H1 (cell line): ENCODE results near the gene PTTG1IP. TPM values are rescaled to one million over a fixed set of nuclear protein-coding genes. Genes with fewer than 3 reads are reported as not detected.

Experiments
- CTCF ChIA-PET: fragments of 300-600 bp; sonication (Branson Sonifier 250); formaldehyde crosslinking; loops from one replicate; lab custom pipeline; 2021; ENCODE audit not compliant: partially characterized antibody; lab: Charles Lee
- POLR2A ChIA-PET: fragments of 300-600 bp; sonication (Branson Sonifier 250); formaldehyde crosslinking; loops from one replicate; lab custom pipeline; 2021; ENCODE audit warnings: inconsistent platforms; ENCODE audit not compliant: partially characterized antibody; lab: Charles Lee
- DNase-seq, 2 experiments: peaks; one replicate each; pipeline versions ENCODE4 v3.0.0 to v3.0.0-alpha.2; 2010 to 2022; ENCODE audit warnings: low spot score in 2 of 2, low read depth in 1 of 2, mixed read lengths in 1 of 2
- FAIRE-seq: peaks from 2 replicates; lab custom pipeline; 2011; peaks lifted over from hg19 to GRCh38; lab: Jason Lieb, UNC
- H2AFZ ChIP-seq: 2 replicates; pipeline ENCODE4 v1.8.1; 2012; ENCODE audit warnings: low read length, inconsistent platforms
- H2AK5ac ChIP-seq: 2 replicates; pipeline ENCODE4 v1.6.1; 2013; ENCODE audit warnings: low read depth, low read length
- H2BK120ac ChIP-seq: replicated peaks from 2 replicates; pipeline ENCODE3; 2013; ENCODE audit warnings: low read depth, low read length, inconsistent platforms
- H2BK12ac ChIP-seq: 2 replicates; pipeline ENCODE4 v1.6.1; 2013; ENCODE audit warnings: low read depth, low read length
- H2BK15ac ChIP-seq: 2 replicates; pipeline ENCODE4 v1.6.1; 2013; ENCODE audit warnings: low read length
- H2BK20ac ChIP-seq: 2 replicates; pipeline ENCODE4 v1.6.1; 2013; ENCODE audit warnings: low read length
- H2BK5ac ChIP-seq: 2 replicates; pipeline ENCODE4 v1.6.1; 2013; ENCODE audit warnings: low read depth, low read length
- H3K14ac ChIP-seq: 2 replicates; pipeline ENCODE4 v1.6.1; 2013; ENCODE audit warnings: inconsistent platforms; ENCODE audit not compliant: insufficient read length
- H3K18ac ChIP-seq: 2 replicates; pipeline ENCODE4 v1.6.1; 2013; ENCODE audit warnings: low read length; ENCODE audit errors: extremely low read depth
- H3K23ac ChIP-seq: 2 replicates; pipeline ENCODE4 v1.6.1; 2013; ENCODE audit warnings: inconsistent platforms; ENCODE audit not compliant: insufficient read length
- H3K23me2 ChIP-seq: 2 replicates; pipeline ENCODE4 v1.6.1; 2013; ENCODE audit warnings: low read depth, low read length
- H3K27ac ChIP-seq: 2 replicates; pipeline ENCODE4 v1.6.1; 2011; ENCODE audit warnings: low read depth, low read length, inconsistent platforms
- H3K27me3 ChIP-seq, 4 experiments: replicated peaks in 1 of 4; 1 replicate in 1 of 4; 2 replicates in 3 of 4; pipeline versions ENCODE4 v1.6.1 to v1.8.1; 2011 to 2013; ENCODE audit warnings: low read length in 3 of 4, mild to moderate bottlenecking in 3 of 4, inconsistent platforms in 2 of 4, mixed read lengths in 2 of 4, moderate library complexity in 1 of 4; ENCODE audit not compliant: control insufficient read depth in 3 of 4, insufficient read depth in 3 of 4; ENCODE audit errors: extremely low read depth in 1 of 4
- H3K36me3 ChIP-seq, 4 experiments: 2 replicates each; pipeline versions ENCODE4 v1.6.1 to v1.8.1; 2011 to 2013; ENCODE audit warnings: mild to moderate bottlenecking in 4 of 4, low read length in 3 of 4, moderate library complexity in 2 of 4, control low read depth in 1 of 4, inconsistent platforms in 1 of 4; ENCODE audit not compliant: insufficient read depth in 4 of 4, control insufficient read depth in 2 of 4
- H3K4ac ChIP-seq: replicated peaks from 2 replicates; pipeline ENCODE3; 2013; ENCODE audit warnings: low read length, low read depth, mixed read lengths, inconsistent platforms; ENCODE audit not compliant: insufficient read length
- H3K4me1 ChIP-seq, 4 experiments: replicated peaks in 1 of 4; 1 replicate in 1 of 4; 2 replicates in 3 of 4; pipeline versions ENCODE4 v1.6.1 to v1.8.1; 2011 to 2013; ENCODE audit warnings: low read length in 3 of 4, inconsistent platforms in 2 of 4, mixed read lengths in 1 of 4; ENCODE audit not compliant: insufficient read depth in 4 of 4, control insufficient read depth in 3 of 4
- H3K4me2 ChIP-seq, 2 experiments: 2 replicates each; pipeline versions ENCODE4 v1.6.1 to v1.8.1; 2011 to 2013; ENCODE audit warnings: low read depth in 2 of 2, low read length in 2 of 2, control low read depth in 1 of 2, inconsistent platforms in 1 of 2, mild to moderate bottlenecking in 1 of 2; ENCODE audit not compliant: insufficient read depth in 1 of 2
- H3K4me3 ChIP-seq, 4 experiments: fragments of 200-600, 300-600 bp in 1 of 4; sonication (generic), shearing (Covaris generic), sonication (Bioruptor Twin) in 1 of 4; 2 replicates each; pipeline versions ENCODE4 v1.5.1 to v1.8.1; 2011 to 2016; ENCODE audit warnings: low read length in 4 of 4, low read depth in 3 of 4, control low read depth in 2 of 4, inconsistent platforms in 2 of 4, mild to moderate bottlenecking in 2 of 4, mixed read lengths in 1 of 4, moderate library complexity in 1 of 4; ENCODE audit not compliant: insufficient read depth in 2 of 4; ENCODE audit errors: extremely low read depth in 1 of 4
- H3K56ac ChIP-seq: replicated peaks from 2 replicates; pipeline ENCODE3; 2013; ENCODE audit warnings: low read depth, mild to moderate bottlenecking, mixed read lengths, low read length, inconsistent platforms; ENCODE audit not compliant: insufficient read length
- H3K79me1 ChIP-seq: 2 replicates; pipeline ENCODE4 v1.6.1; 2013; ENCODE audit warnings: low read depth, low read length, control low read depth
- H3K79me2 ChIP-seq, 2 experiments: 2 replicates each; pipeline versions ENCODE4 v1.6.1 to v1.8.1; 2012 to 2013; ENCODE audit warnings: low read length in 2 of 2, mild to moderate bottlenecking in 2 of 2, inconsistent platforms in 1 of 2; ENCODE audit not compliant: insufficient read depth in 2 of 2, control insufficient read depth in 1 of 2
- H3K9ac ChIP-seq, 4 experiments: replicated peaks in 1 of 4; 1 replicate in 1 of 4; 2 replicates in 3 of 4; pipeline versions ENCODE4 v1.6.1 to v1.8.1; 2011 to 2013; ENCODE audit warnings: low read depth in 3 of 4, low read length in 3 of 4, control low read depth in 2 of 4, mild to moderate bottlenecking in 2 of 4, moderate library complexity in 2 of 4, inconsistent platforms in 1 of 4; ENCODE audit errors: extremely low read depth in 1 of 4
- H3K9me3 ChIP-seq, 2 experiments: 2 replicates each; pipeline versions ENCODE4 v1.6.1 to v1.8.1; 2012 to 2013; ENCODE audit warnings: mild to moderate bottlenecking in 2 of 2, moderate library complexity in 2 of 2, control low read depth in 1 of 2, inconsistent platforms in 1 of 2, low read depth in 1 of 2, low read length in 1 of 2, mixed read lengths in 1 of 2; ENCODE audit not compliant: insufficient read depth in 2 of 2
- H4K20me1 ChIP-seq, 2 experiments: replicated peaks in 1 of 2; 2 replicates each; pipeline versions ENCODE3 to v1.8.1; 2011 to 2013; ENCODE audit warnings: inconsistent platforms in 2 of 2, low read length in 2 of 2, mild to moderate bottlenecking in 1 of 2; ENCODE audit not compliant: insufficient read depth in 2 of 2, control insufficient read depth in 1 of 2
- H4K5ac ChIP-seq: 2 replicates; pipeline ENCODE4 v1.6.1; 2013; ENCODE audit warnings: low read length, low read depth, mixed read lengths, inconsistent platforms; ENCODE audit not compliant: insufficient read length
- H4K8ac ChIP-seq: 2 replicates; pipeline ENCODE4 v1.8.0; 2013; ENCODE audit warnings: mild to moderate bottlenecking, moderate library complexity, low read length, inconsistent platforms; ENCODE audit not compliant: insufficient read depth; ENCODE audit errors: extremely low read depth
- H4K91ac ChIP-seq: replicated peaks from 2 replicates; pipeline ENCODE3; 2013; ENCODE audit warnings: low read length, mixed read lengths, inconsistent platforms; ENCODE audit not compliant: insufficient read length
- FOSL1 ChIP-seq: IDR thresholded peaks from 2 replicates; pipeline ENCODE4 v1.6.1; 2011; ENCODE audit warnings: mild to moderate bottlenecking, low read depth, low read length, moderate library complexity; ENCODE audit not compliant: insufficient read depth
- HDAC6 ChIP-seq: IDR thresholded peaks from one replicate; pipeline ENCODE4 v1.7.1; 2012; ENCODE audit warnings: low read depth, mild to moderate bottlenecking, inconsistent platforms, low read length, moderate library complexity
- JUND ChIP-seq: IDR thresholded peaks from 2 replicates; pipeline ENCODE4 v1.6.1; 2011; ENCODE audit warnings: mild to moderate bottlenecking, improper control_type of control experiment, low read length
- NANOG ChIP-seq: IDR thresholded peaks from 2 replicates; pipeline ENCODE4 v1.6.1; 2011; ENCODE audit warnings: low read length, low read depth, mild to moderate bottlenecking, inconsistent platforms; ENCODE audit not compliant: insufficient read depth, poor library complexity, severe bottlenecking
- PHF8 ChIP-seq: fragments of 200-600 bp; sonication (generic); conservative IDR thresholded peaks from 2 replicates; pipeline ENCODE4 v1.7.1; 2012; ENCODE audit warnings: low read depth, mild to moderate bottlenecking, inconsistent platforms, low read length, moderate library complexity
- SAP30 ChIP-seq: fragments of 300-600 bp; sonication (generic); IDR thresholded peaks from 2 replicates; pipeline ENCODE4 v1.7.1; 2012; ENCODE audit warnings: low read length, moderate library complexity, mild to moderate bottlenecking, inconsistent platforms; ENCODE audit not compliant: insufficient read depth, insufficient replicate concordance
- SIN3A ChIP-seq, 2 experiments: IDR thresholded peaks in 1 of 2; conservative IDR thresholded peaks in 1 of 2; 2 replicates each; pipeline ENCODE4 v1.6.1; 2011 to 2012; ENCODE audit warnings: low read length in 2 of 2, improper control_type of control experiment in 1 of 2, low read depth in 1 of 2, mild to moderate bottlenecking in 1 of 2
- SIX5 ChIP-seq: IDR thresholded peaks from 2 replicates; pipeline ENCODE4 v1.6.1; 2011; ENCODE audit warnings: mild to moderate bottlenecking, low read depth, low read length
- TBP ChIP-seq: IDR thresholded peaks from 2 replicates; pipeline ENCODE4 v1.6.1; 2011; ENCODE audit warnings: low read depth, low read length, improper control_type of control experiment
- TEAD4 ChIP-seq: IDR thresholded peaks from 2 replicates; pipeline ENCODE4 v1.6.1; 2012; ENCODE audit warnings: low read depth, low read length, inconsistent platforms, mixed read lengths
- whole genome bisulfite sequencing, 2 experiments: shearing (Covaris generic) in 1 of 2; methylation state at CpG; one replicate each; pipeline versions ENCODE4 v1.1.6 to v1.1.7; 2013 to 2015; ENCODE audit warnings: low lambda C conversion rate in 2 of 2, mixed read lengths in 2 of 2, inconsistent platforms in 1 of 2, low coverage in 1 of 2, missing lambda C conversion rate in 1 of 2; ENCODE audit not compliant: insufficient replicate concordance in 2 of 2, insufficient coverage in 1 of 2, insufficient read length in 1 of 2; ENCODE audit errors: extremely low coverage in 1 of 2, missing lambda C conversion rate in 1 of 2; 5-methylcytosine and 5-hydroxymethylcytosine counted together
- polyA plus RNA-seq, 7 experiments: library from polyadenylated mRNA; depleted of rRNA in 3 of 7; stranded (reverse) in 5 of 7; unstranded in 2 of 7; fragments of >200 nt in 5 of 7; fragments of 200-250 nt in 2 of 7; gene quantifications; 1 replicate in 5 of 7; 2 replicates in 1 of 7; 4 replicates in 1 of 7; pipeline versions ENCODE4 v1.2.1 to v1.2.3, GENCODE V29; 2011 to 2013; ENCODE audit warnings: missing spikeins in 2 of 7, mixed read lengths in 2 of 7
- total RNA-seq: library from RNA; stranded (reverse); fragmentation: NEBNext Ultra II Directional; extraction: Animal tissue kit (Norgen Biotek cat#: 25700); gene quantifications from 2 replicates; pipeline ENCODE4 v1.2.1, GENCODE V29; 2021

PTTG1IP gene
- total and polyA plus RNA-seq, 2 of the 8 experiments (the other 6 are each of a cell fraction or from before 2014, with no cell fraction given), result 90.8 to 130 TPM

DNA sequence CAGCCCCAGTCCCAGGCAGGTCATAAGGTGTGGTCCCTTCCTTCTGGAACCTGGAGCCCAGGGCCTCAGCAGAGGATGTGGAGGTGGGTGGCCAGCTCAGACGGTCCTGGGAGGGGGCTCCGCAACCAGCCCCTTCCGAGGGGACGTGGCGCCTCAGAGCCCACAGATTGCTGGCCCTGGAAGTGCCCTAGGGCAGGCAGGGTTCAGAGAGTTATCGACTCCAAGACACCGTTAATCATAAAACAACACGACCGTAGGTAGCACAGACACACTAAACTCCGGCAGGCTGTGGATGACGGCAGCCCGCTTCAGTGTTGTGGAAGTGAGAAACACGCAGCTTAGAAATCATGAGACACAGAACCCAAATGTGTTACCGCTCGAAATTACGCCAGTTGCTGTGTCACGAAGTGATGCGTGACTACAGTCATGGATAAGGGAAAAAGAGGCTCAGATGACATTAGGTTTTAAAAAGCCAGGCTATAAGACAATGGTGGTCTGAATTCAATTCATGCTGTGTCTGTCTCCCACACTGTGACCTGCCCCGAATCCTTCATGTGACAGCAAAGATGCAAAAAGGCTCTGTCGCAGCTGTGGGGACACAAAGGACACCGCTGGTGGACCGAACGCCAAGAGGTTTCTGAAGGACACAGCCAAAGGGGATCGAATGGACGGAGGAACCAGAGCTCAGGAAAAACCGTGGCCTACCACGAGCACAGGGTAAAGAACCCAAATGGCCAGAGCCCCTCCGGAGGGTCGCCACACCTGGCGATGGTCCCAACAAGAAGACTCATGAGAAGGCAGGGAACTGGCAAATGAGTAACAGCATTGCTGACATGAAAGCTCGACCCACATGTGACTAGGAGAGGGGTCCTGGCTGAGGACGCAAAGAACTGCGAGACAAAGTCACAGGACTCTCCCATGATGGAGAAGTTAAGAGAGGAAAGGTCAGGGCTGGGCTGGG, 53.9 kb downstream of the PTTG1IP start:
- no peak overlapping the region for H3K23ac ChIP-seq
- no peak overlapping the region for H2BK120ac ChIP-seq
- H2BK15ac ChIP-seq, result no peak overlapping the region
- H3K79me1 ChIP-seq, result peaks cover 8% of the 10 kb centered on the region
- H2BK20ac ChIP-seq, result no peak overlapping the region
- peaks cover 36 to 48% of the 10 kb centered on the region in 2 experiments for H3K9me3 ChIP-seq
- 0 out of 2 replicates have a peak overlapping the region, but pooled peaks have one; percentile 13 for H2AK5ac ChIP-seq
- H4K91ac ChIP-seq, result no peak overlapping the region
- no peak overlapping the region for H3K4me3 ChIP-seq
- no peak overlapping the region for H2BK5ac ChIP-seq
- no peak overlapping the region for H3K27ac ChIP-seq
- H4K20me1 ChIP-seq, result peaks cover 8 to 14% of the 10 kb centered on the region in 2 experiments
- WGBS, 2 experiments, result 93% methylated on average over 30 of the region's 33 CpGs; no CpG with 5 or more reads in 1 of the 2 experiments
- H3K56ac ChIP-seq, result no peak overlapping the region
- H2AFZ ChIP-seq, result no peak overlapping the region
- DNase-seq (no peak), FAIRE-seq (no peak)
- H3K27me3 ChIP-seq, result peaks cover 0 to 10% (median 7%) of the 10 kb centered on the region in 4 experiments; a peak in 5 of 7 replicates
- peaks cover 0 to 18% (median 5%) of the 10 kb centered on the region in 4 experiments; a peak in 4 of 7 replicates for H3K4me1 ChIP-seq
- no peak overlapping the region for H4K8ac ChIP-seq
- H3K4me2 ChIP-seq, result no peak overlapping the region
- no peak overlapping the region for H2BK12ac ChIP-seq
- peaks cover 10 to 24% of the 10 kb centered on the region in 2 experiments for H3K79me2 ChIP-seq
- no peak overlapping the region for H3K9ac ChIP-seq
- no peak overlapping the region for H4K5ac ChIP-seq
- H3K18ac ChIP-seq, result no peak overlapping the region
- peaks cover 9% of the 10 kb centered on the region; the same call in 1 of the 2 replicates for H3K23me2 ChIP-seq
- no peak overlapping the region for H3K14ac ChIP-seq
- ChIA-PET POLR2A (interaction anchor here (1.0 to 1.8 kb wide), 2 partner anchors 10 to 54 kb away, joined by 5 to 8 read pairs; partner anchors contain the start of gene PTTG1IP), CTCF (interaction anchor here (1.1 kb wide), 1 partner anchor 19 kb away, joined by 3 read pairs; no protein-coding TSS in a partner anchor)
- no peaks in the 10 kb centered on the region for H3K36me3 ChIP-seq
- no peak overlapping the region for H3K4ac ChIP-seq
- TF ChIP-seq TBP, result no peak
- no peak for TF ChIP-seq PHF8
- no peak for TF ChIP-seq SIX5
- no peak for TF ChIP-seq NANOG
- no peak for TF ChIP-seq FOSL1
- no peak for TF ChIP-seq SIN3A (conservative IDR thresholded peaks at IDR 0.05 in 1 of 2, IDR thresholded peaks at IDR 0.05 in 1 of 2; ENCODE audit: low read depth in 1 of 2, low read length in 2 of 2)
- TF ChIP-seq HDAC6, result no peak
- TF ChIP-seq SAP30, result no peak
- no peak for TF ChIP-seq JUND
- no peak for TF ChIP-seq TEAD4
